ENCODE results near the gene CHRM4.

GRCh38 chr11:46350695-46351094, 40.9 kb downstream of the CHRM4 start:
- TF ChIP-seq, protein P1, sequence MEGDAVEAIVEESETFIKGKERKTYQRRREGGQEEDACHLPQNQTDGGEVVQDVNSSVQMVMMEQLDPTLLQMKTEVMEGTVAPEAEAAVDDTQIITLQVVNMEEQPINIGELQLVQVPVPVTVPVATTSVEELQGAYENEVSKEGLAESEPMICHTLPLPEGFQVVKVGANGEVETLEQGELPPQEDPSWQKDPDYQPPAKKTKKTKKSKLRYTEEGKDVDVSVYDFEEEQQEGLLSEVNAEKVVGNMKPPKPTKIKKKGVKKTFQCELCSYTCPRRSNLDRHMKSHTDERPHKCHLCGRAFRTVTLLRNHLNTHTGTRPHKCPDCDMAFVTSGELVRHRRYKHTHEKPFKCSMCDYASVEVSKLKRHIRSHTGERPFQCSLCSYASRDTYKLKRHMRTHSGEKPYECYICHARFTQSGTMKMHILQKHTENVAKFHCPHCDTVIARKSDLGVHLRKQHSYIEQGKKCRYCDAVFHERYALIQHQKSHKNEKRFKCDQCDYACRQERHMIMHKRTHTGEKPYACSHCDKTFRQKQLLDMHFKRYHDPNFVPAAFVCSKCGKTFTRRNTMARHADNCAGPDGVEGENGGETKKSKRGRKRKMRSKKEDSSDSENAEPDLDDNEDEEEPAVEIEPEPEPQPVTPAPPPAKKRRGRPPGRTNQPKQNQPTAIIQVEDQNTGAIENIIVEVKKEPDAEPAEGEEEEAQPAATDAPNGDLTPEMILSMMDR (IDR thresholded peaks at IDR 0.05): no peak
- no peak for TF ChIP-seq POLR2A (IDR thresholded peaks at IDR 0.05)
